ENCODE results near the gene LEP. TPM values are rescaled to one million over a fixed set of nuclear protein-coding genes. Genes with fewer than 3 reads are reported as not detected.
"Not testable (repeated sequence)": the region's sequence is repeated elsewhere in the genome, so short reads cannot be mapped to it uniquely, and the experiment has no call there.

LEP gene
- total RNA-seq, 4 donors from 2014 or later, result not detected

GRCh38 chr7:128234476-128235026 lies 6.5 kb upstream of the LEP start:
- intact Hi-C loops (cut with DNase I; ENCODE audit: low total_unique reads), result no loop called here
- no peak for DNase-seq
- TF ChIP-seq POLR2A (IDR thresholded peaks at IDR 0.05), result no peak
- TF ChIP-seq CTCF (IDR thresholded peaks at IDR 0.05), result no peak

GRCh38 chr7:128235471-128235870 lies 5.6 kb upstream of the LEP start:
- TF ChIP-seq POLR2A (IDR thresholded peaks at IDR 0.05), result no peak
- no peak for TF ChIP-seq CTCF (IDR thresholded peaks at IDR 0.05)
- DNase-seq, result no peak
- no peaks in the 10 kb centered on the region for H3K4me1 ChIP-seq
- H3K4me3 ChIP-seq, result no peak overlapping the region
- no peak overlapping the region for H3K27ac ChIP-seq
- no peaks in the 10 kb centered on the region for H3K36me3 ChIP-seq
- intact Hi-C loops (cut with DNase I; ENCODE audit: low total_unique reads), result no loop called here
- no peaks in the 10 kb centered on the region for H3K27me3 ChIP-seq
- no peaks in the 10 kb centered on the region for H3K9me3 ChIP-seq

More at GRCh38 chr7:128234476-128235026, 6.5 kb upstream of the LEP start:
- H3K4me1 ChIP-seq, result no peaks in the 10 kb centered on the region
- no peaks in the 10 kb centered on the region for H3K36me3 ChIP-seq
- H3K9me3 ChIP-seq, result no peaks in the 10 kb centered on the region
- H3K4me3 ChIP-seq, result no peak overlapping the region
- H3K27ac ChIP-seq, result no peak overlapping the region
- no peaks in the 10 kb centered on the region for H3K27me3 ChIP-seq

- no peak for DNase-seq
- no peak for TF ChIP-seq POLR2A (IDR thresholded peaks at IDR 0.05)
- TF ChIP-seq CTCF (IDR thresholded peaks at IDR 0.05), result no peak
- H3K27me3 ChIP-seq, result peaks cover 0 to 4% of the 10 kb centered on the region in 2 donors
Observed at GRCh38 chr7:128236924-128237586, 4.0 kb upstream of the LEP start.

GRCh38 chr7:128239146-128239545 lies 1.9 kb upstream of the LEP start:
- H3K4me3 ChIP-seq; H3K9me3 ChIP-seq; H3K27me3 ChIP-seq; intact Hi-C loops (cut with DNase I; ENCODE audit: low total_unique reads); DNase-seq; H3K36me3 ChIP-seq; H3K27ac ChIP-seq; H3K4me1 ChIP-seq: not testable (repeated sequence)

More at GRCh38 chr7:128236924-128237586, 4.0 kb upstream of the LEP start:
- Histone ChIP-seq H3K9me3 (no peaks in the 10 kb centered on the region), H3K36me3 (no peaks in the 10 kb centered on the region), H3K4me3 (no peak overlapping the region), H3K4me1 (no peaks in the 10 kb centered on the region), H3K27ac (no peak overlapping the region)
- intact Hi-C loops (cut with DNase I; ENCODE audit: low total_unique reads), result no loop called here

- no peak for DNase-seq
- intact Hi-C loops (cut with DNase I; ENCODE audit: low total_unique reads), result no loop called here
- Histone ChIP-seq H3K27me3 (peaks cover 0 to 4% of the 10 kb centered on the region in 2 donors), H3K27ac (no peak overlapping the region), H3K9me3 (no peaks in the 10 kb centered on the region), H3K4me3 (no peak overlapping the region), H3K36me3 (no peaks in the 10 kb centered on the region), H3K4me1 (no peaks in the 10 kb centered on the region)
- TF ChIP-seq POLR2A (IDR thresholded peaks at IDR 0.05), result no peak
- no peak for TF ChIP-seq CTCF (IDR thresholded peaks at IDR 0.05)
Observed at GRCh38 chr7:128242661-128243060, 1.6 kb downstream of the LEP start.

All from uterus (tissue), 4 donors.